SK-N-SH (cell line): Measurements from ENCODE around the gene PCDHGB6. TPM values are rescaled to one million over a fixed set of nuclear protein-coding genes. Genes with fewer than 3 reads are reported as not detected.

Experiments
- CTCF ChIA-PET: fragments of 300-600, 350-600 bp; formaldehyde crosslinking; extraction: SDS; loops from one replicate; lab custom pipeline; 2021; lab: Yijun Ruan, JAX
- POLR2A ChIA-PET: fragments of 350-600 bp; sonication (Branson Sonifier 250); formaldehyde crosslinking; extraction: SDS; loops from one replicate; lab custom pipeline; 2020; ENCODE audit warnings: antibody characterized with exemption, inconsistent platforms; lab: Yijun Ruan, JAX
- DNase-seq: peaks from one replicate; pipeline ENCODE4 v3.0.0; 2012
- H2AFZ ChIP-seq: fragments of 200-600 bp; sonication (generic); 2 replicates; pipeline ENCODE4 v1.8.1; 2016; ENCODE audit warnings: antibody characterized with exemption, mild to moderate bottlenecking, low read depth
- H3F3A ChIP-seq: fragments of 200-600 bp; sonication (generic); replicated peaks from 2 replicates; pipeline ENCODE3; 2016; ENCODE audit warnings: antibody characterized with exemption, mild to moderate bottlenecking; ENCODE audit not compliant: insufficient read depth
- H3K27ac ChIP-seq, 2 experiments: fragments of 200-500 bp in 1 of 2; fragments of 200-600 bp in 1 of 2; sonication (Bioruptor generic) in 1 of 2; sonication (generic), shearing (Covaris generic) in 1 of 2; 2 replicates each; pipeline versions ENCODE4 v1.5.1 to v1.6.1; 2014 to 2016; ENCODE audit warnings: low read depth in 2 of 2, inconsistent platforms in 1 of 2, low read length in 1 of 2, mild to moderate bottlenecking in 1 of 2, mixed read lengths in 1 of 2
- H3K27me3 ChIP-seq: fragments of 200-600 bp; sonication (generic), shearing (Covaris generic); 2 replicates; pipeline ENCODE4 v1.6.1; 2016; ENCODE audit warnings: mixed run types; ENCODE audit not compliant: insufficient read depth
- H3K36me3 ChIP-seq, 2 experiments: fragments of 200-500 bp in 1 of 2; fragments of 200-600 bp in 1 of 2; sonication (Bioruptor generic) in 1 of 2; sonication (generic) in 1 of 2; replicated peaks in 1 of 2; 2 replicates each; pipeline versions ENCODE3 to v1.5.1; 2014 to 2016; ENCODE audit warnings: low read length in 1 of 2, mild to moderate bottlenecking in 1 of 2; ENCODE audit not compliant: insufficient read depth in 2 of 2, control insufficient read depth in 1 of 2
- H3K4me1 ChIP-seq, 2 experiments: fragments of 200-500 bp in 1 of 2; fragments of 200-600 bp in 1 of 2; sonication (Bioruptor generic) in 1 of 2; sonication (generic), shearing (Covaris generic) in 1 of 2; 2 replicates each; pipeline versions ENCODE4 v1.5.1 to v1.6.1; 2014 to 2016; ENCODE audit warnings: low read depth in 1 of 2, low read length in 1 of 2, mixed run types in 1 of 2; ENCODE audit not compliant: insufficient read depth in 2 of 2, control insufficient read depth in 1 of 2
- H3K4me2 ChIP-seq: fragments of 200-600 bp; sonication (generic), shearing (Covaris generic); 2 replicates; pipeline ENCODE4 v1.6.1; 2017; ENCODE audit warnings: mixed run types
- H3K4me3 ChIP-seq, 2 experiments: fragments of 200-500 bp in 1 of 2; fragments of 200-600 bp in 1 of 2; sonication (Bioruptor generic) in 1 of 2; sonication (generic), shearing (Covaris generic) in 1 of 2; 2 replicates each; pipeline versions ENCODE4 v1.5.1 to v1.8.1; 2014 to 2016; ENCODE audit warnings: low read depth in 2 of 2, inconsistent platforms in 1 of 2, low read length in 1 of 2, mild to moderate bottlenecking in 1 of 2, mixed read lengths in 1 of 2, moderate library complexity in 1 of 2
- H3K79me2 ChIP-seq: fragments of 200-600 bp; sonication (generic); 2 replicates; pipeline ENCODE4 v1.8.1; 2017; ENCODE audit warnings: mild to moderate bottlenecking; ENCODE audit not compliant: insufficient read depth
- H3K9ac ChIP-seq: fragments of 200-600 bp; sonication (generic); 2 replicates; pipeline ENCODE4 v1.6.1; 2017; ENCODE audit warnings: mixed run types
- H3K9me2 ChIP-seq: fragments of 200-600 bp; sonication (generic); 2 replicates; pipeline ENCODE4 v1.6.1; 2017; ENCODE audit warnings: mixed run types
- H3K9me3 ChIP-seq: fragments of 200-600 bp; sonication (generic); 2 replicates; pipeline ENCODE4 v1.6.1; 2017; ENCODE audit warnings: mixed run types, mild to moderate bottlenecking, moderate library complexity
- H4K20me1 ChIP-seq: fragments of 200-600 bp; sonication (generic); 2 replicates; pipeline ENCODE4 v1.6.1; 2017; ENCODE audit warnings: mild to moderate bottlenecking, mixed run types; ENCODE audit not compliant: insufficient read depth
- CHD2 ChIP-seq: fragments of 150-350 bp; IDR thresholded peaks from 2 replicates; pipeline ENCODE4 v1.6.1; 2018; ENCODE audit warnings: low read length; ENCODE audit not compliant: partially characterized antibody
- EP300 ChIP-seq, 2 experiments: IDR thresholded peaks; 2 replicates each; pipeline versions ENCODE4 v1.4.0 to v1.6.1; 2012; ENCODE audit warnings: borderline replicate concordance in 1 of 2, low read depth in 1 of 2, low read length in 1 of 2
- FOXJ3 ChIP-seq: sonication (generic); formaldehyde crosslinking; IDR thresholded peaks from 2 replicates; pipeline ENCODE4 v1.5.1; 2020; ENCODE audit warnings: mild to moderate bottlenecking, missing genetic modification reagents
- FOXM1 ChIP-seq: IDR thresholded peaks from 2 replicates; pipeline ENCODE4 v1.4.0; 2012; ENCODE audit warnings: low read depth, mild to moderate bottlenecking
- GABPA ChIP-seq: IDR thresholded peaks from 2 replicates; pipeline ENCODE4 v1.4.0; 2012; ENCODE audit warnings: low read depth, mild to moderate bottlenecking
- GATA2 ChIP-seq: sonication (generic); formaldehyde crosslinking; IDR thresholded peaks from 2 replicates; pipeline ENCODE4 v1.5.0; 2020; ENCODE audit warnings: mild to moderate bottlenecking, missing genetic modification reagents
- JUND ChIP-seq: IDR thresholded peaks from 2 replicates; pipeline ENCODE4 v1.4.0; 2012
- MEF2A ChIP-seq: IDR thresholded peaks from 2 replicates; pipeline ENCODE4 v1.4.0; 2012; ENCODE audit warnings: low read depth, borderline replicate concordance
- MXI1 ChIP-seq: IDR thresholded peaks from 2 replicates; pipeline ENCODE4 v1.6.1; 2012; ENCODE audit warnings: mild to moderate bottlenecking, low read depth, low read length, improper control_type of control experiment
- NFIC ChIP-seq: IDR thresholded peaks from 2 replicates; pipeline ENCODE4 v1.4.0; 2012; ENCODE audit warnings: borderline replicate concordance
- PBX3 ChIP-seq: IDR thresholded peaks from 2 replicates; pipeline ENCODE4; 2012
- POLR2AphosphoS5 ChIP-seq: IDR thresholded peaks from 2 replicates; pipeline ENCODE4 v1.6.1; 2012; ENCODE audit warnings: low read depth, low read length
- REST ChIP-seq: IDR thresholded peaks from 2 replicates; pipeline ENCODE4 v1.6.1; 2012; ENCODE audit warnings: mild to moderate bottlenecking, low read depth, low read length, moderate library complexity
- RFX5 ChIP-seq: IDR thresholded peaks from 2 replicates; pipeline ENCODE4 v1.6.1; 2012; ENCODE audit warnings: mild to moderate bottlenecking, improper control_type of control experiment, low read length
- RXRA ChIP-seq: IDR thresholded peaks from 2 replicates; pipeline ENCODE4 v1.4.0; 2012; ENCODE audit warnings: low read depth, mild to moderate bottlenecking, borderline replicate concordance
- SMC3 ChIP-seq: IDR thresholded peaks from 2 replicates; pipeline ENCODE4 v1.6.1; 2012; ENCODE audit warnings: low read depth, low read length, improper control_type of control experiment
- TAF1 ChIP-seq: IDR thresholded peaks from 2 replicates; pipeline ENCODE4 v1.6.1; 2012; ENCODE audit warnings: low read depth, mild to moderate bottlenecking, low read length, moderate library complexity, borderline replicate concordance
- TCF12 ChIP-seq: IDR thresholded peaks from 2 replicates; pipeline ENCODE4 v1.4.0; 2012
- TEAD4 ChIP-seq: IDR thresholded peaks from 2 replicates; pipeline ENCODE4 v1.4.0; 2012; ENCODE audit warnings: mild to moderate bottlenecking, borderline replicate concordance; ENCODE audit not compliant: insufficient read depth
- YY1 ChIP-seq: IDR thresholded peaks from 2 replicates; pipeline ENCODE4 v1.4.0; 2012; ENCODE audit warnings: low read depth, mild to moderate bottlenecking
- WGBS: methylation state at CpG from one replicate; pipeline ENCODE4 v1.1.6; 2017; ENCODE audit warnings: low lambda C conversion rate; 5-methylcytosine and 5-hydroxymethylcytosine counted together
- polyA plus RNA-seq, 3 experiments: library from polyadenylated mRNA; depleted of rRNA; stranded (reverse); fragments of >200 nt; gene quantifications; 2 replicates each; pipeline ENCODE4 v1.2.3, GENCODE V29; 2012

PCDHGB6 gene
- polyA plus RNA-seq, 1 of the 3 experiments (the other 2 are of a cell fraction), result 0.18 TPM

- WGBS, result 87% methylated on average over 33 of the region's 33 CpGs
- H3K27ac ChIP-seq, result no peak within 1 kb of the TSS
- no peak for DNase-seq
- no peaks in the 10 kb centered on the region for H3K4me1 ChIP-seq
- H4K20me1 ChIP-seq, result no peaks in the 10 kb centered on the region
- H3K9me3 ChIP-seq, result 0 out of 2 replicates have a peak, but pooled peaks cover 5% of the 10 kb centered on the region
- H3K4me2 ChIP-seq, result no peak within 1 kb of the TSS
- POLR2A ChIA-PET, result no interaction called here
- peaks cover 3 to 38% of the 10 kb centered on the region in 2 experiments for H3K36me3 ChIP-seq
- CTCF ChIA-PET, result interaction anchor here (1.1 to 2.5 kb wide), 4 partner anchors 13 to 133 kb away, joined by 3 to 8 read pairs (median 6); partner anchors contain the start of gene PCDHGB7
- TF ChIP-seq NFIC, result no peak
- no peak for TF ChIP-seq EP300 (IDR thresholded peaks at IDR 0.05; ENCODE audit: borderline replicate concordance in 1 of 2, low read depth in 1 of 2, low read length in 1 of 2)
- TF ChIP-seq RXRA, result no peak
- TF ChIP-seq MEF2A, result no peak
- no peak for TF ChIP-seq PBX3
- no peak for TF ChIP-seq POLR2AphosphoS5
- no peak for TF ChIP-seq SMC3
- TF ChIP-seq TCF12, result no peak
- TF ChIP-seq FOXJ3, result no peak
- no peak for TF ChIP-seq GATA2
- TF ChIP-seq CHD2, result no peak
- TF ChIP-seq TEAD4, result no peak
- no peak for TF ChIP-seq MXI1
- TF ChIP-seq FOXM1, result no peak
- no peak for TF ChIP-seq GABPA
- H3K4me3 ChIP-seq, result peak within 1 kb of the TSS in 1 of 2 experiments; percentile 15; a peak in 1 of 4 replicates
- H2AFZ ChIP-seq, result no peak within 1 kb of the TSS
- no peaks in the 10 kb centered on the region for H3K27me3 ChIP-seq
- H3K9me2 ChIP-seq, result no peaks in the 10 kb centered on the region
- H3K79me2 ChIP-seq, result peaks cover 9% of the 10 kb centered on the region; the same call in 1 of the 2 replicates
- no peak within 1 kb of the TSS for H3K9ac ChIP-seq
- H3F3A ChIP-seq, result peaks cover 8% of the 10 kb centered on the region
These were observed 22.7 kb downstream of the PCDHGB6 start, which contains the start of gene PCDHGA12 for GRCh38 chr5:141430332-141431113. PCDHGA12 (plus strand) TSS chr5:141430507; CDS start chr5:141430760, 253 bp downstream.

- ChIA-PET POLR2A (no interaction called here), CTCF (interaction anchor here (1.7 kb wide), 1 partner anchor 14 kb away, joined by 6 read pairs; the partner anchor contains the start of gene PCDHGB7)
- Histone ChIP-seq H3K36me3 (peaks cover 3 to 31% of the 10 kb centered on the region in 2 experiments), H3K9me2 (no peaks in the 10 kb centered on the region), H4K20me1 (no peaks in the 10 kb centered on the region), H3F3A (peaks cover 8% of the 10 kb centered on the region), H3K4me1 (no peaks in the 10 kb centered on the region), H2AFZ (no peak overlapping the region), H3K4me2 (no peak overlapping the region), H3K27ac (no peak overlapping the region), H3K4me3 (peak overlapping the region in 1 of 2 experiments; percentile 12; a peak in 1 of 4 replicates), H3K9me3 (no peaks in the 10 kb centered on the region), H3K79me2 (peaks cover 10% of the 10 kb centered on the region; the same call in 1 of the 2 replicates), H3K27me3 (no peaks in the 10 kb centered on the region), H3K9ac (no peak overlapping the region)
- 96% methylated on average over 34 of the region's 37 CpGs for WGBS
- DNase-seq, result no peak
- no peak for TF ChIP-seq REST
- TF ChIP-seq MEF2A, result no peak
- TF ChIP-seq TCF12, result no peak
- TF ChIP-seq EP300 (IDR thresholded peaks at IDR 0.05; ENCODE audit: borderline replicate concordance in 1 of 2, low read depth in 1 of 2, low read length in 1 of 2), result no peak
- TF ChIP-seq NFIC, result no peak
- TF ChIP-seq TEAD4, result no peak
- TF ChIP-seq TAF1, result no peak
- TF ChIP-seq RFX5, result no peak
- no peak for TF ChIP-seq JUND
- TF ChIP-seq YY1, result no peak
- TF ChIP-seq PBX3, result no peak
These were observed 23.5 kb downstream of the PCDHGB6 start for GRCh38 chr5:141431286-141431685.
